Measurements from ENCODE around the gene SAPCD2.
"Not testable (repeated sequence)": the region's sequence is repeated elsewhere in the genome, so short reads cannot be mapped to it uniquely, and the experiment has no call there.

GRCh38 chr9:137118092-137118603 is 47.8 kb upstream of the SAPCD2 start:
- TF ChIP-seq PHF8 (conservative IDR thresholded peaks at IDR 0.05; ENCODE audit: low read depth, low read length); CTCF (IDR thresholded peaks at IDR 0.05; ENCODE audit: control extremely low read depth in 1 of 3, insufficient read depth in 1 of 3, low read depth in 1 of 3, low read length in 3 of 3); TAF1 (IDR thresholded peaks at IDR 0.05; ENCODE audit: low read depth, low read length); EP300 (IDR thresholded peaks at IDR 0.05; ENCODE audit: borderline replicate concordance in 1 of 2, low read depth in 2 of 2, low read length in 2 of 2); CHD1 (IDR thresholded peaks at IDR 0.05; ENCODE audit: low read depth, low read length); CHD2 (IDR thresholded peaks at IDR 0.05; ENCODE audit: low read length); POLR2A (IDR thresholded peaks at IDR 0.05; ENCODE audit: control extremely low read depth in 1 of 2, low read depth in 2 of 2, low read length in 2 of 2): not testable (repeated sequence)
